GM21423 (cell line): ENCODE results near the gene MAP7D3.
"Not testable (repeated sequence)": the region's sequence is repeated elsewhere in the genome, so short reads cannot be mapped to it uniquely, and the experiment has no call there.

Source experiments
- ATAC-seq: cut with Tn5 transposase; IDR thresholded peaks from one replicate; pipeline ENCODE4 v1.9.1; 2021; ENCODE audit warnings: mild to moderate bottlenecking, moderate library complexity; ENCODE audit not compliant: unreplicated experiment

The MAP7D3 gene

DNA sequence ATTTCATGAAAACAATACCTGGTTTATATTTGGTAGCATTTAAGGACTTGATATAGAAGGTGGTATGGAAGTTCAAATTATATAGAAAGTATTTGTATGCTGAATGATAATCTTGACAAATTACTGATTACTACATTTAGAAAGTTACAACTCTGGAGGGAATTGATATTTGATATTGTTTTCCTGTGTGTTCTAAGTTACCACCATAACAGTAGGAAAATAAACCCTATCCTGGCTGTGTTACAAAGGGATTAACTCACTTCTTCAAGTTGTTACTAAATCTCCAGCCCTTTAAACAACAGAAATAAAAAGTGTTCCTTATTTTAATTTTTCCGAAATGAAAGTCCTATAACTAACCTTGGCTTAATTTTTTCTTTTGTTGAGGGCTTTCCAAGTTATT is 67.3 kb downstream of the MAP7D3 start:
- ATAC-seq, result no peak

DNA sequence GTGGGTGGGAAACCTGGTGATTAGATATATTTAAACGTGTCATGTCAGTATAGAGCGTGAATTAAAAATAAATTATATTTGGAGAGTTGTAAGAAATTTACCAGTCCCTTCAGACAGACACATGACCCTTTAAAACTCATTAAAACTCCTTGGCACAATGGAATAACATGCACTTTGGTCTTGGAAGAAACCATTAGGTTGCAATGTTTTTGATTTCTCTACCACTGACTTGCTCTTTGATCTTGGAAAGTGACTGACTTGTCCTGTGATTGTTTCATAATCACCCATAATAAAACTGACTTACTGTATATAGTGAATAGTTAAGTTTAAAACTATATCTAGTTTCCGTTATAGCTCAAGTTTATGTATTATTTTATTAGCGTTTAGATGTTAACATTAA is 68.0 kb downstream of the MAP7D3 start:
- ATAC-seq, result no peak

GRCh38 chrX:136182414-136182813 is 68.8 kb downstream of the MAP7D3 start:
- ATAC-seq, result no peak

DNA sequence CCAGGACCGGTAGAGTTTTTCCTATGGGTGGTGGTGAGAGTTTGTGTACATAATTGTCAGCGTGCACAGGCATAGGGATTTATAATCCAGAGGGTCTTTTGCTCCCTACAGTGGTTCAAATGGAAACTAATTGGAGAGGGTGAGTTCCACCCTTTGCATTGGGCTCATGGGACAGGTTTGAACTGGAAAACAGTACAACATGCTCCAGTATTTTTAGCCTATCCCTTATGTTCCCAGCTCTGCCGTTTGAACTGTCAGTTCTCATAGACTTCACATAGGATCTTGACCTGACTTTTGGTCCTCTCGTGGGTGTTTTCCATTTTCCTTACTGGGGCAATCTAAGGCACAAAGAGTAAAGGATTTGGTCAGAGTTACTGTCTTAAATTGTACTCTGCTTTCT is 72.1 kb downstream of the MAP7D3 start:
- ATAC-seq, result no peak

DNA sequence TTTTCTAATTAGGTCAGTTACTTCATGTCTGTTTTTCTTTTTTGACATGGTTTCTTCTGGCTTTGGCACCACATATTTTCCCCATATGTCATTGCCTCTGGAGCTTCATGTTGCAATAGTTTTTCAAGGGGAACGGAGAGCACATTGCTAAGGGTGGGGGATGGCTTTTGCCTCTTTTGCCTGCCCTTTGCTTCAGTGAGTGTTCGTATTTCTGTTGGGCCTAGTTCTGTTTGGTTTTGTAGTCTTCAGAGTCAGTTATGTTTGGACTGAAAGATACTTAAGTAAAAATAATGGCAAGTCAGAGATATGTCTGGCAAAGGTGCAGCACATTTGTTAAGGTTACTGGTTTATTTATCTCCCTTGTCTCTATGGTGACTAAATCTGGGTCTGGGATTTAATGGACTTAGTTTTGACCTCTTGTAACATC is 74.8 kb downstream of the MAP7D3 start:
- no peak for ATAC-seq

DNA sequence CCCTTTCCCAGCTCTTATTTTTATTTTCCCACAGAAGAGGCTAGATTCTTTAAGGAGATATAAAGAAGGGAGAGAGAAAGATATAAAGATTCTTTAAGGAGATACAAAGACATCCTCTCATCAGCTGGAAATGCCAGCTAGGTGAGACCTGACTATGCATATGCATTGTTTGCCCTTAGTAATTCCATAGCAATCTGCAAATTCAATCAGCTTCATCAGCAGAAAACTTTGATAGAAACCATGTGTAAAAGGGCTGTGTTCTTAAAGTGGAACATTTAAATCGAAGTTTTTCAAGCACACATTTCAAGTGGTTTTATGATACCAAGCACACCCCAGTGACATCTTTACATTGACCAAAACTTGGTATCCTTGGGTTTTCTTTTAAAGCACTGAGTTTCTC is 79.8 kb downstream of the MAP7D3 start:
- ATAC-seq, result no peak

DNA sequence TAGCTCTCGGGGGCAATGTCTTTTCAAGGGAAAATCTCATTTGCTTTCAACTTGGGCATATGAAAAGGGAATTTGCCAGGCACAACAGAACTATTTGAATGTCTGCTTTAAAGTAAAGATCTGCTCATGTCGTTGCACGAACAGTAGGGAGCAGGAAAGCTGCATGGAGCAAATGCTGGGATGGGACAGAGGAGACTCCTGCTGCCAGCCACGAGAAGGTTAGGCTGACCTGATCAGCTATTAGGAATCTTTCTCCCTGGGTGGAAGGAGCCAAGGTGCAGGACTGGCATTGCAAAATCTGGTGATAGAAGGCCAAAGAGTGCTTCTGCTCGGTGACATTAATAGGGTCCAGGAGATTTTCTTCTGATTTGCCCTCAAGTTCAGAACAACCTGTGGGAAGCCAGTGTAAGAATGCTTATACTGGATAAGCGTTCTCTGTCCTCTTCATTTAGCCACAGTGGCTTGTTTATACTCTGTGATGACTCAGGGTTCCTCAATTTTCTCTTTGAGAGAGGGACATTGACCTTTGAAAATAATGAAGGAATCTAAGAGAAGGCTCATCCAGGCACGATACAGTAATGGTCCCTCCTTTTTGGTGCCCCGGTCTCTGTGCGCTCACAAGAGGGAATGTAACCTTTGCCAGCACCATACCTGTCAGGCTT is 80.9 kb downstream of the MAP7D3 start:
- no peak for ATAC-seq

DNA sequence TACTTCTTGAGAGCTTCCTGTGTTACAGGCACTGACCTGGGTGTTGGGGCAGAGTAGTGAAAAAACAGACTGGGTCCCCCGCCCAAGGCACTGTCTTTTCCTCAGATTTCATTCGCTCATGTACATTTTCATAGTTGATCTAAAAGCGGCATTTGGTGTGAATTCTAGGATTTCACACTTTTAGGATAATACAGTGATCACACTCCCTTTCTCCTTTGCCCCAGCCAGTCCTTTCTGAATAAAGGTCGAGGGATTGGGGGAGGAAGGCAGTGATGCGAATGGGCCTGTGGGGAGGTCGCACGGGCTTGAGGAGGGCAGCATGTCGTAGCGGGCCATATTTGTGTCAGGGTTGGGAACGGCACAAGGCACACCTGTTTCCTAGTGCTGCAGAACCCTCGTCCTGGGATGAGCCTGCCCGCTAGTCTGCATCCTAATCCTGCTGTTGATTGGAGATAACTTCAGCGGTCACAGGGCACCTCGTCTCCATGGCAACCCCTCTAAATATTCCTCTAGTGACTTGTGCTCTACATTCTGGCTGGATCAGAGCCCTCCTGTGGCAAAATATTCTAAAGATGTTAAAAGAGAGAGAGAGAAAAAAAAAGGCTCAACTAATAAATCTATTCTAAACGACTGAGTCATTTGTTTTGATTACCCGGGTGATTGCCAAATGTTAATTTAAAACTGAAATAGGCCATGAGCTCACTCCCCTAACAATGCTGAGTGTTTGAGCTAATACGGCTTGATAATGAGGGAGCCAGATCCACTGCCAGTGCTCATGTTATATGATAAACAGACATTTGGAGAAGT is 82.1 kb downstream of the MAP7D3 start:
- no peak for ATAC-seq

GRCh38 chrX:136167989-136168388 is 83.2 kb downstream of the MAP7D3 start:
- not testable (repeated sequence) for ATAC-seq

DNA sequence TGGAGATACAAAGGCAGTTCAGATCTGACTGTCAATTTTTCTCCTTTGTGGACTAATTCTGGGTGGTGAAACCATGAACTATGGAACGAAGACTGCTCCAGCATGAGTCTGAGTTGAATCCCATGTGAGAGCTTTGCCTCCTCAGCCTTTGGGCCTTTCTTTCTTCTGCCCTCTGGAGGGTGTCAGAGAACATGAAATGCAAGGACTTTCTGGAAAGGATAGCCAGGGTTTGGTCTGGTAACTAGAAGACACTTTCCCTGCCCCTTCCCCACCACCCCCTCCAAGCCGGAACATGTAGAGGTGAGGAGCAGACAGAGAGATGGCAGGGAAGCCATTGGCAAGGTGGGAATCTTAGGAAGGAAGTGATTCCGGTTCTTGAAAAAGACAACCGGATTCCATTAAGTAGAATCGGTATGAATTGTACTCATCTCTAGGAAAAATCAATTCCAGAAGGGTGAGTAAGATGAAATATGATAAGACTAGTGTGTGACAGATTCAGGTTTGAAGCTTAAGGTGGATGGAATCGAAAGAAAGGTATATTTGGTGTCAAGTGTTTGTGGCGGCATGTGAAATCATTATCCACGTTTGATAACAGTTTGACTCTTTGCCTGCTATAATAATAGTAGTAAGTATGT is 84.9 kb downstream of the MAP7D3 start:
- no peak for ATAC-seq

DNA sequence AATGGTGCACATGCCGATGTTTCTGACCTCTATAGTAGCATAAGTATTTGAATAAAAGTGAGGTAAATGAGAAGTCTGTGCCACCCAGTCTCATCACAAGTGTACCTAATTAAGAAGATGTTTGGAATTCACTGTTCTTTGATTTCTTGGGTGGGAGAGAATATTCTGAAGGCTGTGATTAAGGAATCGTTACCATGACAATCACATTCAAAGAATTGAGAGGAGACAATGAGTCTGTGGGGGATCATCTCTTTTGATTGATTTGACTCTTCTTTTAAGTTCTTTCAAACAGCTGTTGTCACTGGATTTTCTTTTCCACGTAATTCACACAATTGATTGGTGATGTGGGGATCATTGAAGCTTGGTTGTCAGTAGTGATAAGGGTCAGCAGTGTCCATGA is 85.8 kb downstream of the MAP7D3 start:
- no peak for ATAC-seq

DNA sequence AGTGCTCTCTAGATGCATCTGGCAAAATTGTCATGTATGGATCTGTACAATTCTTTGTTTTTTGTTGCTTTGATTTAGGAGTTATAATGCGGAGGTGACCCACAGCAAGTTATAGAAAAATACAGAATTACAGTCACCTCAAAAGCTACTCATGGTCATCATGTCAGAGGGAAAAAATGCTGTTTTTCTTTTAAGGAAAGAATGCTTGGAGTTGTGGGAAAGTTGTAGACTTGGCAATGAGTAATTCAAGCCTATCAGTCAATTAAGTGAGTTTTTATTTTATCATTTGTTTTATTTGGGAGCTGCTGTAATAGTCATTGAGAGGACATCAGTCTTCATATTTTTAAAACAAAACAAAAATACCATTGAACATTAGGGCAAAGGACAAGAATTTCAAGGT is 87.5 kb downstream of the MAP7D3 start:
- ATAC-seq, result no peak
